ENCODE measurements around the gene GABPB1. TPM values are rescaled to one million over a fixed set of nuclear protein-coding genes. Genes with fewer than 3 reads are reported as not detected.

The GABPB1 gene
- total and polyA plus RNA-seq, 2 experiments from 2014 or later: 23.3 to 38.7 TPM

GRCh38 chr15:50304836-50305235 is 50.2 kb downstream of the GABPB1 start:
- no peak overlapping the region for H3K27ac ChIP-seq

GRCh38 chr15:50302581-50302980 is 52.4 kb downstream of the GABPB1 start:
- DNase-seq (ENCODE audit: low spot score): no peak
- H3K4me1 ChIP-seq (ENCODE audit: insufficient read depth): no peaks in the 10 kb centered on the region
- peaks cover 3% of the 10 kb centered on the region for H3K9me3 ChIP-seq (ENCODE audit: low read depth)
- 75% methylated on average over 1 of the region's 1 CpG for WGBS (ENCODE audit: low lambda C conversion rate, missing lambda C conversion rate)
- H2AFZ ChIP-seq: no peak overlapping the region
- no peaks in the 10 kb centered on the region for H3K9me2 ChIP-seq (replicated peaks; ENCODE audit: insufficient read depth)
- H3K27me3 ChIP-seq: no peaks in the 10 kb centered on the region
- no peak overlapping the region for H3K4me3 ChIP-seq
- H3K36me3 ChIP-seq (replicated peaks; ENCODE audit: insufficient read depth, low read depth): no peaks in the 10 kb centered on the region
- no peaks in the 10 kb centered on the region for H3K79me2 ChIP-seq
- TF ChIP-seq EZH2 (IDR thresholded peaks at IDR 0.05; ENCODE audit: borderline replicate concordance): no peak
- TF ChIP-seq EZH2phosphoT487 (IDR thresholded peaks at IDR 0.05; ENCODE audit: low read depth, severe bottlenecking, unreplicated experiment): no peak
- TF ChIP-seq CTCF (IDR thresholded peaks at IDR 0.05; ENCODE audit: poor library complexity): no peak
- no peak overlapping the region for H3K27ac ChIP-seq
- H4K20me1 ChIP-seq (ENCODE audit: insufficient read depth, poor library complexity, severe bottlenecking): no peaks in the 10 kb centered on the region
- H3K4me2 ChIP-seq: no peak overlapping the region

More at GRCh38 chr15:50304836-50305235, 50.2 kb downstream of the GABPB1 start:
- H3K36me3 ChIP-seq (replicated peaks; ENCODE audit: insufficient read depth, low read depth): no peaks in the 10 kb centered on the region
- H3K9me2 ChIP-seq (replicated peaks; ENCODE audit: insufficient read depth): no peaks in the 10 kb centered on the region
- H4K20me1 ChIP-seq (ENCODE audit: insufficient read depth, poor library complexity, severe bottlenecking): no peaks in the 10 kb centered on the region
- no peaks in the 10 kb centered on the region for H3K79me2 ChIP-seq
- 70% methylated on average over 1 of the region's 1 CpG for WGBS (ENCODE audit: low lambda C conversion rate, missing lambda C conversion rate)
- H3K9me3 ChIP-seq (ENCODE audit: low read depth): peaks cover 10% of the 10 kb centered on the region
- H3K4me1 ChIP-seq (ENCODE audit: insufficient read depth): no peaks in the 10 kb centered on the region
- H3K4me3 ChIP-seq: no peak overlapping the region
- TF ChIP-seq EZH2 (IDR thresholded peaks at IDR 0.05; ENCODE audit: borderline replicate concordance): no peak
- TF ChIP-seq EZH2phosphoT487 (IDR thresholded peaks at IDR 0.05; ENCODE audit: low read depth, severe bottlenecking, unreplicated experiment): no peak
- no peak for TF ChIP-seq CTCF (IDR thresholded peaks at IDR 0.05; ENCODE audit: poor library complexity)
- H2AFZ ChIP-seq: no peak overlapping the region
- DNase-seq (ENCODE audit: low spot score): no peak
- no peaks in the 10 kb centered on the region for H3K27me3 ChIP-seq
- H3K4me2 ChIP-seq: no peak overlapping the region

- no peak overlapping the region for H3K4me2 ChIP-seq
- no peak overlapping the region for H2AFZ ChIP-seq
- H3K4me3 ChIP-seq: no peak overlapping the region
- H3K36me3 ChIP-seq (replicated peaks; ENCODE audit: insufficient read depth, low read depth): no peaks in the 10 kb centered on the region
- no peak for DNase-seq (ENCODE audit: low spot score)
- no peaks in the 10 kb centered on the region for H3K79me2 ChIP-seq
- no peaks in the 10 kb centered on the region for H3K4me1 ChIP-seq (ENCODE audit: insufficient read depth)
- 100% methylated on average over 2 of the region's 2 CpGs for WGBS (ENCODE audit: low lambda C conversion rate, missing lambda C conversion rate)
- no peak for TF ChIP-seq EZH2 (IDR thresholded peaks at IDR 0.05; ENCODE audit: borderline replicate concordance)
- no peak for TF ChIP-seq CTCF (IDR thresholded peaks at IDR 0.05; ENCODE audit: poor library complexity)
- TF ChIP-seq EZH2phosphoT487 (IDR thresholded peaks at IDR 0.05; ENCODE audit: low read depth, severe bottlenecking, unreplicated experiment): no peak
- H4K20me1 ChIP-seq (ENCODE audit: insufficient read depth, poor library complexity, severe bottlenecking): no peaks in the 10 kb centered on the region
- no peaks in the 10 kb centered on the region for H3K27me3 ChIP-seq
- H3K27ac ChIP-seq: no peak overlapping the region
- no peaks in the 10 kb centered on the region for H3K9me3 ChIP-seq (ENCODE audit: low read depth)
- H3K9me2 ChIP-seq (replicated peaks; ENCODE audit: insufficient read depth): no peaks in the 10 kb centered on the region
Measured at GRCh38 chr15:50298340-50298739, 56.7 kb downstream of the GABPB1 start.

GRCh38 chr15:50295966-50296365 is 59.0 kb downstream of the GABPB1 start:
- 93% methylated on average over 1 of the region's 1 CpG for WGBS (ENCODE audit: low lambda C conversion rate, missing lambda C conversion rate)
- DNase-seq (ENCODE audit: low spot score): no peak
- no peak overlapping the region for H3K27ac ChIP-seq

More at GRCh38 chr15:50295966-50296365, 59.0 kb downstream of the GABPB1 start:
- H3K4me1 ChIP-seq (ENCODE audit: insufficient read depth): no peaks in the 10 kb centered on the region
- H3K79me2 ChIP-seq: no peaks in the 10 kb centered on the region
- H3K9me3 ChIP-seq (ENCODE audit: low read depth): no peaks in the 10 kb centered on the region
- H3K27me3 ChIP-seq: no peaks in the 10 kb centered on the region
- H3K9me2 ChIP-seq (replicated peaks; ENCODE audit: insufficient read depth): no peaks in the 10 kb centered on the region
- H2AFZ ChIP-seq: no peak overlapping the region
- no peaks in the 10 kb centered on the region for H4K20me1 ChIP-seq (ENCODE audit: insufficient read depth, poor library complexity, severe bottlenecking)
- H3K36me3 ChIP-seq (replicated peaks; ENCODE audit: insufficient read depth, low read depth): no peaks in the 10 kb centered on the region
- H3K4me2 ChIP-seq: no peak overlapping the region
- no peak for TF ChIP-seq CTCF (IDR thresholded peaks at IDR 0.05; ENCODE audit: poor library complexity)
- no peak for TF ChIP-seq EZH2 (IDR thresholded peaks at IDR 0.05; ENCODE audit: borderline replicate concordance)
- TF ChIP-seq EZH2phosphoT487 (IDR thresholded peaks at IDR 0.05; ENCODE audit: low read depth, severe bottlenecking, unreplicated experiment): no peak
- H3K4me3 ChIP-seq: no peak overlapping the region
